Measurements from ENCODE around the gene SYNPO2.
"Not testable (repeated sequence)": the region's sequence is repeated elsewhere in the genome, so short reads cannot be mapped to it uniquely, and the experiment has no call there.

Gene SYNPO2

GRCh38 chr4:119010909-119011606 is 122.4 kb downstream of the SYNPO2 start:
- no peak for DNase-seq

- DNase-seq: no peak
These were observed 122.9 kb downstream of the SYNPO2 start for GRCh38 chr4:119011607-119011988.

GRCh38 chr4:119014658-119015057 is 126.0 kb downstream of the SYNPO2 start:
- DNase-seq: no peak

- no peak for DNase-seq
These were observed 128.0 kb downstream of the SYNPO2 start for GRCh38 chr4:119016636-119017035.

GRCh38 chr4:119017636-119018035 is 129.0 kb downstream of the SYNPO2 start:
- DNase-seq: no peak

GRCh38 chr4:119020158-119020557 is 131.5 kb downstream of the SYNPO2 start:
- DNase-seq: no peak

- not testable (repeated sequence) for DNase-seq
These were observed 133.9 kb downstream of the SYNPO2 start for GRCh38 chr4:119022520-119022919.

- no peak for DNase-seq
These were observed 135.4 kb downstream of the SYNPO2 start for GRCh38 chr4:119024102-119024501.

- DNase-seq: no peak
These were observed 136.8 kb downstream of the SYNPO2 start for GRCh38 chr4:119025420-119025819.

GRCh38 chr4:119025916-119026661 is 137.4 kb downstream of the SYNPO2 start:
- no peak for DNase-seq

GRCh38 chr4:119026662-119027444 is 138.2 kb downstream of the SYNPO2 start:
- no peak for DNase-seq

GRCh38 chr4:119027811-119028210 is 139.2 kb downstream of the SYNPO2 start:
- DNase-seq: no peak

- DNase-seq: no peak
These were observed 139.6 kb downstream of the SYNPO2 start for GRCh38 chr4:119028296-119028695.

- no peak for DNase-seq
These were observed 141.3 kb downstream of the SYNPO2 start for GRCh38 chr4:119029847-119030535.

- no peak for DNase-seq
These were observed 141.9 kb downstream of the SYNPO2 start for GRCh38 chr4:119030536-119030890.

GRCh38 chr4:119031218-119031617 is 142.6 kb downstream of the SYNPO2 start:
- DNase-seq: no peak

GRCh38 chr4:119032921-119033685 is 144.4 kb downstream of the SYNPO2 start:
- no peak for DNase-seq

GRCh38 chr4:119034276-119035008 is 145.8 kb downstream of the SYNPO2 start:
- DNase-seq: no peak

- DNase-seq: no peak
These were observed 147.5 kb downstream of the SYNPO2 start for GRCh38 chr4:119035951-119036737.

- DNase-seq: no peak
These were observed 149.1 kb downstream of the SYNPO2 start for GRCh38 chr4:119037709-119038108.

Data from NCI-H2081 treated with DMSO at 0.1 percent for 48 hours (cell line).